Activated CD4-positive, CD25-positive, alpha-beta regulatory T cell treated with anti-CD3 and anti-CD28 coated beads, Interleukin-2, amount 50 U/mL, for 24 hours (primary cell): Measurements from ENCODE around the gene LHFPL6.
A peak's percentile ranks its signal among the peaks of the same experiment; 100 is the strongest.

ENCODE experiments used
- ATAC-seq, 2 donors: fragments of 150-1000 bp; cut with Tn5 transposase; one replicate each; pipeline ENCODE4 v1.10.0; 2021; ENCODE audit warnings: mild to moderate bottlenecking in 1 of 2, moderate library complexity in 1 of 2

LHFPL6 gene

GRCh38 chr13:39602614-39603366, at the start of gene LHFPL6:
Gene LHFPL6 (minus strand): TSS chr13:39603193.
- peak; percentile 86 for ATAC-seq

DNA sequence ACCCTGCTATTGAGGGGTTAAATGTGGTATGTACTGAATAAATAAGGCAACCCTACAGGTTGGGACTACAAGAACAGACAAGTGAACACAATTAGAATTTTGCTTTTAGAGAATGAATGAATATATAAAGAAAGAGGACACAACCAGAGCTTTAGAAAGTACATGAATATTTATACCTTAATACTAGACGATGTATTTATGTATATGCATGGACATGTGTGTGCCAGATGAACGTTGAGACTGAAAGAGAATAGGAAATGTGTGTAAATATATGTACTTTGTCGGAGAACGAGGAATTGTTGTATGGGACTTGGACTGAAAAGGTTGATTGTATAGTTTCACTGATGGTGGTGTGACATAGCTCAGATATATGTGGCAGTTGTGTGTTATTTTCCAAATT, 43.1 kb upstream of the LHFPL6 start:
- ATAC-seq: no peak

DNA sequence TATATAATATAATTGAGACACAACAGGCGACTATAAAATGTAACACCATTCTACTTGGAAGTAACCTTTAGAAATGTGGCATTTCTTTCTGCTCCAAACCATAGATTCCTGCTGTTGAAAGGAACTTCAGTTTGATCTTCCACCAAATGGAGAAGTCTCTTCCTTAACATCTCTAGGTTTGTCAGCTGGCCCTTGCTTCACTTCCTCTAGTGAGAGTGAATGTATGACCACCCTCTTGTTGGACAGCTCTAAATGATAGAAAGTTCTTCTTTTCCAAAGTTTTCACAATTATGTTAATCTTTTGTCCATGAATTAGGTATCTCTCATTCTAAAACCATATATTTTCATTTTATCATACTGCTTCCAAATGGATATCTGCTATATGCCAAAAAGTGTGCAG, 38.7 kb upstream of the LHFPL6 start:
- ATAC-seq: no peak

- ATAC-seq: no peak
These were observed 34.9 kb upstream of the LHFPL6 start for GRCh38 chr13:39637890-39638289.

DNA sequence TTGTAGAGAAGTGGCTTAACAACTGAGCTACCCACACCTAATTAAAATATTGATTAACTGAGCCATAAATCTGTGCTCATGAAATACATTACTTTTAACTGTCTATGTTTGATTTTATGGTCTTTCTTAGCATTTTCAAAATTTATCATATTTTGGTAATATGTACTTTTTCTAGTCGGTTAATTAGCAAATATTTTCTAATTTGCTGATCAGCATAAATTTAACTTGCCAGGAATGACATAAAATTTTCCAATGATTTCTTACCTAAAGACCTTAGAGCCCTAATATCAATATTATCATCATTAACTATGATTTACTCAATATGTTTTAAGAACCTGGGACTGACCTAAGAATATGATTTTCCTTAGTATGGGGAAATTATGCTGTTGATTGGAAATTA, 32.6 kb upstream of the LHFPL6 start:
- ATAC-seq: no peak

DNA sequence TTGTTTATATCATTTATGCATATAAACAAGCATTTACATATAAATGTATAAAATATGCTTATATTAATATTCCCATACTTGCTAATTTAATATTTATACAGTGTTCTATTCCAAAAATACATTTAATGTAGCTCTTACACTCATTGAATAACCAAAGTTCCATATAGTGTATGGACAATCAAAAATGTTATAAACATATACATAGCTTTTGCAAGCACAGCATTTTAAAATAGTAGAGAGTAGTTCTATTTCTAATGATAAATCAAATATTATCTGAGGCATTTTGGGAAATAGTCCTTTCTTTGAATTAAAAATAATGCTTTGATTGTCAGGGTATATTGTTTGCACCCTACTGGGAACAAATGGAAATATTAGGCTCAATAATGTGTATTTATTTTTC, 30.0 kb upstream of the LHFPL6 start:
- ATAC-seq: no peak

DNA sequence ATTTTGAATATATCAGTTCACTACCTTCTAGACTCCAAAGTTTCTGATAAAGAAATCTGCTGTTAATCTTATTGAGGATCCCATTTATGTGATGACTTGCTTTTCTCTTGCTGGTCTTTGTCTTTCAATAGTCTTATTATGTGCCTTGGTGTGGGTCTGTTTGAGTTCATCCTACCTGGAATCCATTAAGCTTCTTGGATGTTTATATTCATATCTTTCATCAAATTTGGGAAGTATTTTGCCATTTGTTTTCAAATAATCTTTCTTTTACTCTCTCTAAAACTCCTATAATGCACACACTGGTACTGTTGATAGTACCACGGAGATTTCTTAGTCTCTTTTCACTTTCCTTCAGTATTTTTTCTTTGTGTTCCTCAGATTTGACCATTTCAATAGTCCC, 28.3 kb upstream of the LHFPL6 start:
- ATAC-seq: no peak

GRCh38 chr13:39623466-39623865, 20.5 kb upstream of the LHFPL6 start:
- no peak for ATAC-seq

DNA sequence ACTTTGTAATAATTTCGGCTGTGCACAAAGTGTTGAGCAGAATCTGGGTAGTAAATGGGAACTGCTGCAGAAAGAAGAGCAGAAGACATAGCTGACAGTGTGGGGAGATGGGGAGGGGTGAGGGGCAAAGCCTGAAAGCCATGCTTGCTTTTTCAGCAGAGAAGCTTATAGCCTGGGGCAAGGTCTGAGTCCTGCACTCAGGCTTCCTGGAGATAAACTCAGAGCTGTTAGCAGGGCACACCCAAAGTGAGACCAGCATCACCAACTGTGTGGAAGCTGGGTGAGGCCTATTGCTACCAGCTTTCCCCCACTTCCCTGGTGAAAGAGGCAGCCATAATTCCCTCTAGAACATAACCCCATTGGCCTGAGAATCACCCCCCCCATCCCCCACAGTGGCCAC, 15.6 kb upstream of the LHFPL6 start:
- no peak for ATAC-seq

DNA sequence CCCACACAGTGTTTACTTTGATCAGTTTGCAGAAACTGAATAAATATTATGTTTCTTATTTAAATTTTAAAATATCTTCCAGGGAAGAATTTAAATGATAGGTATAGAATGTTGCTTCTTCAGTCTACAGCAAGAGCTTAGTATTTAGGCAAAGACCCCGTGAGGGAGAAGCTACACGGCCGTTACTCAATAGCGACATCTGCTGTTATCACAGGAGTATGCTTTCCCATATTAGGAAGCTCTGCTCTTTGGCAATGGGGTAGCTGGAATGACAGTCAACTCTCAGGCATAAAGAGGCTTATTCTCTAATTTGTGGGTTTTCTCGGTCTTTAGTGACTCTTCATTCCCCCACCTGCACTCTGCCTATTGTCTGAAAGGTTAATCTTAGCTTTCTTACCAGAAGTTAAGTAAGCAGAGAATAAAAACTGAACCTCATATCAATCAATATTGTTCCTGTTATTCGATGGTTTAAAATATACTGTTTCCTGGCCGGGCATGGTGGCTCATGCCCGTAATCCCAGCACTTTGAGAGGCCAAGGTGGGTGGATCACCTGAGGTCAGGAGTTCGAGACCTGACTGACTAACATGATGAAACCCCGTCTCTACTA, 13.2 kb upstream of the LHFPL6 start:
- ATAC-seq: peak; percentile 58 to 68

DNA sequence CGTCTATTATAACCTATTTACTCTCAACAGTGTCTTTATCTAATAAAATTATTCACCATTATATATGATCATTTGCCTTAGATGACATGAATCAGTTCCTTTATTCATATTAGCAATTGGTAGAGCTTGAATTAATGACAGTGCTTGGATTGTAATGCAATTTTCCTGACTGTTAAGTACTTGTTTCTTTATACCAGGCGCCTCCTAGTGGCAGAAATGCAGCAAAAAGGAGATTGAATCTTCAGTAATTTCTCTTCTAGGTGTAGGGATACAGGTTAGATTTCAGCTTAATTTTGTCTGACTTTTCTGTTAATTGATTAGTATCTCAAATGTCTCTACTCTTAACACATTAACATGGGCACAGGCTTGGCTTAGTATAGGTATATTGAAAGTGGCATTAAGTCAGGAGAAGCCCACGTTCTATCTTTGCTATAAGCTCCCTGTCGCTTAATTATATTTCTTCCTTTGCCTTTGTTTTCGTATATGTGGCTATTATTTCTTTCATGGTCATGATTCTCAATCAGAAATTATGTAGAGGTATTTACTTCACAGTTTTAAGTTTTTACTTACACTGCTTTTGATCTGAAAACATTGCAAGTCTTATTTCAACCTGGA, 9.1 kb upstream of the LHFPL6 start:
- ATAC-seq: no peak

GRCh38 chr13:39607876-39608275, 4.9 kb upstream of the LHFPL6 start:
- ATAC-seq: no peak

GRCh38 chr13:39605677-39606320, 2.8 kb upstream of the LHFPL6 start:
- ATAC-seq: no peak

- no peak for ATAC-seq
These were observed 1.8 kb upstream of the LHFPL6 start for GRCh38 chr13:39604756-39605155.

- peak in 1 of 2 donors; percentile 18 for ATAC-seq
These were observed 493 bp upstream of the LHFPL6 start for GRCh38 chr13:39603424-39603947.

DNA sequence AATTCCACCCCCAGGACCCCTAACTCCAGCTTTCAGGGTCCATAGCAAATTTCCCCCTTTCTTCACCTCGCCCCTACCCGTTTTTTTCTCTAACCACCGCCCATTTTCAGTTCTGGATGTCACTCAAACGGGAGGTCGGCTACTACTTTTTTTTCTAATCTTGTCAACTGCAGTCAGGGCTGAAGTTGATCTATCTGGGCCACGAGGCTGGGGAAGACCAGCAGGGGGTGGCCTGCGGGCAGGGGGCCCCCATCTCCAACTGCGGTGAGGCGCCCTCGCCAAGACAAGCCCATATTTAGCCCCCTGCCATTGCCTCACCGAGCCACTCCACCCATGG, 748 bp downstream of the LHFPL6 start:
- peak in 1 of 2 donors; percentile 20 for ATAC-seq

GRCh38 chr13:39601636-39602035, 1.4 kb downstream of the LHFPL6 start:
- no peak for ATAC-seq

DNA sequence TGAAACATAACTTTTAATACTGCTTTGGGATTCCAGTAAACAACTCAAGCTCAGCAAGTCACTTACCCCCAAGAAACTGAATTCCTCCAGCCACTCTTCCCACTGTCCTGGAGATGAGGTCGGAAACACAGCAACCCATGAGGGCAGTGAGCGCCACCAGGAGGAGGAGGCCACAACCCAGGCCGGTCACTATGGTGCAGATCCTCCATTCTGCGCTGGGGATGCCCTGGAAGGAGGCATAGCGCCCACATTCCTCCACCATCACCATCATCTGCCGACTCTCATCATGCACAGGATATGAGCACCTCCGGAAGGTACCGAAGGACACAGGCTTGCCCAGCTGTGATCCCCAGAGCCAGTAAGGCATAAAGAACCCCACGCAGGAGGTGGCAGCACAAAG, 2.2 kb downstream of the LHFPL6 start:
- no peak for ATAC-seq

GRCh38 chr13:39599842-39600241, 3.2 kb downstream of the LHFPL6 start:
- no peak for ATAC-seq

GRCh38 chr13:39599012-39599411, 4.0 kb downstream of the LHFPL6 start:
- no peak for ATAC-seq

GRCh38 chr13:39597838-39598237, 5.2 kb downstream of the LHFPL6 start:
- ATAC-seq: no peak

- ATAC-seq: no peak
These were observed 6.3 kb downstream of the LHFPL6 start for GRCh38 chr13:39596685-39597084.

- no peak for ATAC-seq
These were observed 6.8 kb downstream of the LHFPL6 start for GRCh38 chr13:39596176-39596575.
